ENCODE results near the gene ITGAL.

DNA sequence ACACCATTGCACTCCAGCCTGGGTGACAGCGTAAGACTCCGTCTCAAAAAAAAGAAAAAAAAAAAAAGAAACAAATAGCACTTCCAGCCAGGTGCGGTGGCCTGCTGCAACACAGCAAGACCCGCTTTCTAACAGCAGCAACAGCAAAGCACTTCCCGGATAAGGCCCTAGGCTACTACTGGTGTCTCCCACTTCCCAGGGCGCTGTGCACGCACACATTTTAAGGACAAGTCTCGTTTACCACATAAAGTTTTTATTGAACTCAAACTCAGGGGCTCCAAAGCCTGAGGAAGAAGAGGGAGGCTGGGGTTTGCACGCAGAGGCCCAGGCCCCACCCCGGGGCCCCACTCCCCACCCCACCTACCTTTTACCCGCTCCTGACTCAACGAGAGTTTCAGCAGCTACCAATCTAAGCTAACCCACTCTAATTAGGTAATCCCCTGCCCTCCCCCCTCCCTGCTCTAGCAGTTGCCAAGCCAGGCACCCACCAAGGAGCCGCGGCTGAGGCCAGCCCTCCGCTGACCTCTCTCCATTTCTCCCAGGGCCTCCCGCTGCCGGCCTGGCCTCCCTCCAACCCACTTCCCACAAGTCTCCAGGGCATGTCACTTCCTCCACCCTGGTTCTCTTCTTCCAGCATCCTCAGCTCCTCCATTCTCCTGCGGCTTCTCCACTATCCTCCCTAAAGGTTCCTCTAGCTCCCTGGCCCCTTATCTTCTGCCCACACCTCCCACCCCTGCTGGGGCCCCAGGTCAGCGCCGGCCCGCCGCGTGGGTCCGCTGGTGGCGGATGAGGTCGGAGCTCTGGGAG, 51.4 kb downstream of the ITGAL start:
- no peak for TF ChIP-seq FOXM1 (IDR thresholded peaks at IDR 0.05; ENCODE audit: borderline replicate concordance, low read depth)
- no peak for TF ChIP-seq CEBPB (IDR thresholded peaks at IDR 0.05)
